C4-2B (cell line): ENCODE data around the gene MAP3K12.

Experiments used
- CTCF ChIP-seq: fragments of 450-650 bp; conservative IDR thresholded peaks from 2 replicates; pipeline ENCODE4 v1.5.1; 2017; ENCODE audit warnings: mild to moderate bottlenecking
- ZFX ChIP-seq: fragments of 450-650 bp; IDR thresholded peaks from 2 replicates; pipeline ENCODE4 v1.6.1; 2017

GRCh38 chr12:53468282-53468681 lies 31.0 kb downstream of the MAP3K12 start:
- no peak for TF ChIP-seq CTCF
- no peak for TF ChIP-seq ZFX
